AG04450 (cell line): Measurements from ENCODE around the gene CLRN2. TPM values are rescaled to one million over a fixed set of nuclear protein-coding genes. Genes with fewer than 3 reads are reported as not detected.
A peak's percentile ranks its signal among the peaks of the same experiment; 100 is the strongest.

Experiments
- CTCF ChIA-PET: fragments of 300-600, 350-600 bp; formaldehyde crosslinking; extraction: SDS; loops from one replicate; lab custom pipeline; 2022; ENCODE audit warnings: antibody characterized with exemption, inconsistent platforms; lab: Charles Lee
- POLR2A ChIA-PET: fragments of 350-600 bp; formaldehyde crosslinking; extraction: SDS; loops from one replicate; lab custom pipeline; 2021; ENCODE audit warnings: antibody characterized with exemption, inconsistent platforms; lab: Yijun Ruan, JAX
- DNase-seq: peaks from one replicate; pipeline ENCODE4 v3.0.0-alpha.2; 2011; ENCODE audit warnings: low read depth, low spot score
- H3K27ac ChIP-seq: one replicate; pipeline ENCODE4 v1.5.1; 2012; ENCODE audit warnings: low read depth, low read length, control low read depth
- H3K27me3 ChIP-seq: one replicate; pipeline ENCODE4 v1.6.0; 2012; ENCODE audit warnings: low read length; ENCODE audit not compliant: control insufficient read depth, insufficient read depth
- H3K4me3 ChIP-seq: 2 replicates; pipeline ENCODE4 v1.5.1; 2011; ENCODE audit warnings: mild to moderate bottlenecking, low read depth, low read length, control low read depth
- H3K9me3 ChIP-seq: 2 replicates; pipeline ENCODE4 v1.5.1; 2012; ENCODE audit warnings: low read length; ENCODE audit not compliant: control insufficient read depth, insufficient read depth
- CTCF ChIP-seq: IDR thresholded peaks from 2 replicates; pipeline ENCODE4 v1.5.1; 2011; ENCODE audit warnings: low read depth, low read length, control low read depth, inconsistent platforms
- polyA minus RNA-seq: library from RNA; depleted of rRNA, polyadenylated mRNA; stranded (reverse); fragments of >200 nt; gene quantifications from 2 replicates; pipeline ENCODE4 v1.2.3, GENCODE V29; 2011; rRNA and poly(A)+ RNA removed
- polyA plus RNA-seq: library from polyadenylated mRNA; depleted of rRNA; stranded (reverse); fragments of >200 nt; gene quantifications from 2 replicates; pipeline ENCODE4 v1.2.3, GENCODE V29; 2011; rRNA removed

CLRN2 gene
- polyA plus RNA-seq = not detected in 2 replicates
- not detected in 2 replicates for polyA minus RNA-seq

GRCh38 chr4:17514865-17515264 lies at the start of gene CLRN2:
CLRN2 (plus strand) TSS chr4:17515165; CDS start chr4:17515267, 102 bp downstream.
- Histone ChIP-seq H3K9me3 (no peaks in the 10 kb centered on the region; the same call in 1 of the 2 replicates), H3K27ac (no peak within 1 kb of the TSS), H3K27me3 (peaks cover 26% of the 10 kb centered on the region), H3K4me3 (no peak within 1 kb of the TSS)
- CTCF ChIA-PET = no interaction called here
- DNase-seq = no peak
- no peak for TF ChIP-seq CTCF
- POLR2A ChIA-PET = no interaction called here

GRCh38 chr4:17468619-17469221 lies 46.2 kb upstream of the CLRN2 start:
- H3K9me3 ChIP-seq = no peaks in the 10 kb centered on the region
- no peak overlapping the region for H3K27ac ChIP-seq
- no peak overlapping the region for H3K4me3 ChIP-seq
- peak; percentile 67 for TF ChIP-seq CTCF
- ChIA-PET CTCF (interaction anchor here (0.6 to 10.6 kb wide), 21 partner anchors 8 to 1178 kb away, joined by 3 to 141 read pairs (median 4); no protein-coding TSS in a partner anchor), POLR2A (no interaction called here)
- H3K27me3 ChIP-seq = no peaks in the 10 kb centered on the region
- no peak for DNase-seq

- Histone ChIP-seq H3K4me3 (no peak overlapping the region), H3K27ac (no peak overlapping the region), H3K9me3 (no peaks in the 10 kb centered on the region), H3K27me3 (no peaks in the 10 kb centered on the region)
- ChIA-PET POLR2A (no interaction called here), CTCF (interaction anchor here (0.6 to 10.6 kb wide), 5 partner anchors 17 to 1180 kb away, joined by 3 to 141 read pairs (median 107); no protein-coding TSS in a partner anchor)
- no peak for TF ChIP-seq CTCF
- DNase-seq = no peak
Observed at GRCh38 chr4:17469931-17470674, 44.9 kb upstream of the CLRN2 start.

GRCh38 chr4:17475481-17475880 lies 39.5 kb upstream of the CLRN2 start:
- no peak for TF ChIP-seq CTCF
- H3K4me3 ChIP-seq = no peak overlapping the region
- ChIA-PET POLR2A (no interaction called here), CTCF (interaction anchor here (0.6 to 10.6 kb wide), 4 partner anchors 8 to 683 kb away, joined by 3 to 141 read pairs (median 56); no protein-coding TSS in a partner anchor)
- H3K27me3 ChIP-seq = no peaks in the 10 kb centered on the region
- DNase-seq = no peak
- H3K27ac ChIP-seq = no peak overlapping the region
- no peaks in the 10 kb centered on the region for H3K9me3 ChIP-seq

GRCh38 chr4:17476853-17477252 lies 38.1 kb upstream of the CLRN2 start:
- Histone ChIP-seq H3K4me3 (no peak overlapping the region), H3K27me3 (no peaks in the 10 kb centered on the region), H3K9me3 (peaks cover 4% of the 10 kb centered on the region; the same call in 1 of the 2 replicates), H3K27ac (no peak overlapping the region)
- ChIA-PET CTCF (interaction anchor here (1.0 kb wide), 1 partner anchor 29 kb away, joined by 3 read pairs; no protein-coding TSS in a partner anchor), POLR2A (no interaction called here)
- DNase-seq = no peak
- TF ChIP-seq CTCF = no peak
